Mucosa of descending colon (tissue), 3 donors: Measurements from ENCODE around the gene JAG2. TPM values are rescaled to one million over a fixed set of nuclear protein-coding genes. Genes with fewer than 3 reads are reported as not detected.

Experiments
- ATAC-seq: fragments of 200-7000 bp; cut with Tn5 transposase; one replicate; pipeline ENCODE4 v1.9.1; 2020; ENCODE audit warnings: mild to moderate bottlenecking, moderate library complexity
- DNase-seq, 3 donors: peaks; one replicate each; pipeline ENCODE4 v3.0.0-alpha.2; 2020
- H3K36me3 ChIP-seq: fragments of 200-600 bp; one replicate; pipeline ENCODE4 v1.8.0; 2021; ENCODE audit warnings: low read depth, mild to moderate bottlenecking
- H3K4me1 ChIP-seq: fragments of 200-600 bp; one replicate; pipeline ENCODE4 v1.8.0; 2021; ENCODE audit warnings: low read depth, mild to moderate bottlenecking
- H3K4me3 ChIP-seq: fragments of 200-600 bp; one replicate; pipeline ENCODE4 v1.8.0; 2021; ENCODE audit warnings: mild to moderate bottlenecking
- H3K9me3 ChIP-seq: fragments of 200-600 bp; one replicate; pipeline ENCODE4 v1.8.0; 2021; ENCODE audit warnings: mild to moderate bottlenecking
- CTCF ChIP-seq: fragments of 200-600 bp; IDR thresholded peaks from one replicate; pipeline ENCODE4 v1.8.0; 2022; ENCODE audit warnings: antibody characterized with exemption, mild to moderate bottlenecking
- intact Hi-C, 2 donors: fragments of 100-400 bp; cut with DNase I in 1 of 2; cut with micrococcal nuclease in 1 of 2; formaldehyde crosslinking; loops; one replicate each; pipeline versions ENCODE4 v1.11.0 to v1.11.1; 2022; cut with DNase I, micrococcal nuclease
- total RNA-seq, 3 donors: library from RNA; stranded (reverse); fragmentation: NEBNext Ultra II Directional in 2 of 3; extraction: Animal tissue kit (Norgen Biotek cat#: 25700) in 2 of 3; gene quantifications; one replicate each; pipeline versions ENCODE4 v1.2.1 to v1.2.4, GENCODE V29; 2021 to 2023
- donor health status: DM: no; HTN: no; CAD: no; lungs with moderate emphysema.
- donor health status: DM: no; HTN: no; CAD: no.
- donor health status: DM: no; HTN: yes; CAD: no.

Gene JAG2
- total RNA-seq, 3 donors from 2014 or later = 5.6 to 8.2 (median 5.7) TPM

GRCh38 chr14:105096206-105096875 lies 72.2 kb downstream of the JAG2 start:
- intact Hi-C loops = loop anchor here in 1 of 2 donors (10.0 kb wide), 1 partner anchor 68 kb away; the partner anchor contains the start of gene JAG2
- Histone ChIP-seq H3K4me3 (no peak overlapping the region), H3K36me3 (no peaks in the 10 kb centered on the region), H3K9me3 (peaks cover 3% of the 10 kb centered on the region), H3K4me1 (peaks cover 20% of the 10 kb centered on the region)
- DNase-seq = peak in 1 of 3 donors; percentile 30
- no peak for TF ChIP-seq CTCF
- ATAC-seq = no peak

- intact Hi-C loops = loop anchor here in 1 of 2 donors (10.0 kb wide), 1 partner anchor 69 kb away; the partner anchor contains the start of gene JAG2
- ATAC-seq (no peak), DNase-seq (no peak)
- no peak overlapping the region for H3K4me3 ChIP-seq
- H3K36me3 ChIP-seq = no peaks in the 10 kb centered on the region
- no peak for TF ChIP-seq CTCF
- H3K4me1 ChIP-seq = peaks cover 31% of the 10 kb centered on the region
- peaks cover 3% of the 10 kb centered on the region for H3K9me3 ChIP-seq
Observed at GRCh38 chr14:105095236-105095805, 73.3 kb downstream of the JAG2 start.

- no peak for ATAC-seq
Observed at GRCh38 chr14:105094193-105094907, 74.2 kb downstream of the JAG2 start.

GRCh38 chr14:105093431-105094192 lies 75.0 kb downstream of the JAG2 start:
- intact Hi-C loops = loop anchor here in 1 of 2 donors (10.0 kb wide), 1 partner anchor 71 kb away; the partner anchor contains the start of gene JAG2
- Histone ChIP-seq H3K36me3 (no peaks in the 10 kb centered on the region), H3K9me3 (no peaks in the 10 kb centered on the region), H3K4me1 (peaks cover 45% of the 10 kb centered on the region), H3K4me3 (peak overlapping the region; percentile 54)
- peak; percentile 50 for TF ChIP-seq CTCF
- DNase-seq = peak; percentile 84 to 92 (median 89)
- ATAC-seq = peak; percentile 54

More at GRCh38 chr14:105094193-105094907, 74.2 kb downstream of the JAG2 start:
- no peaks in the 10 kb centered on the region for H3K36me3 ChIP-seq
- H3K4me3 ChIP-seq = no peak overlapping the region
- peak in 2 of 3 donors; percentile 58 to 67 for DNase-seq
- intact Hi-C loops = loop anchor here in 1 of 2 donors (10.0 kb wide), 1 partner anchor 70 kb away; the partner anchor contains the start of gene JAG2
- peaks cover 37% of the 10 kb centered on the region for H3K4me1 ChIP-seq
- no peak for TF ChIP-seq CTCF
- no peaks in the 10 kb centered on the region for H3K9me3 ChIP-seq

- Histone ChIP-seq H3K4me3 (peak overlapping the region; percentile 54), H3K36me3 (no peaks in the 10 kb centered on the region), H3K9me3 (no peaks in the 10 kb centered on the region), H3K4me1 (peaks cover 50% of the 10 kb centered on the region)
- peak; percentile 36 for ATAC-seq
- intact Hi-C loops = loop anchor here in 1 of 2 donors (10.0 kb wide), 1 partner anchor 72 kb away; the partner anchor contains the start of gene JAG2
- TF ChIP-seq CTCF = no peak
- peak in 2 of 3 donors; percentile 66 to 85 for DNase-seq
Observed at GRCh38 chr14:105093038-105093430, 75.5 kb downstream of the JAG2 start.
